Smooth muscle cell of the brain vasculature (primary cell): ENCODE data around the gene NLRP6.
"Not testable (repeated sequence)": the region's sequence is repeated elsewhere in the genome, so short reads cannot be mapped to it uniquely, and the experiment has no call there.

Experiments
- DNase-seq: peaks from one replicate; pipeline ENCODE4 v3.0.0-alpha.2; 2012; ENCODE audit warnings: low read depth, low spot score

NLRP6 gene

DNA sequence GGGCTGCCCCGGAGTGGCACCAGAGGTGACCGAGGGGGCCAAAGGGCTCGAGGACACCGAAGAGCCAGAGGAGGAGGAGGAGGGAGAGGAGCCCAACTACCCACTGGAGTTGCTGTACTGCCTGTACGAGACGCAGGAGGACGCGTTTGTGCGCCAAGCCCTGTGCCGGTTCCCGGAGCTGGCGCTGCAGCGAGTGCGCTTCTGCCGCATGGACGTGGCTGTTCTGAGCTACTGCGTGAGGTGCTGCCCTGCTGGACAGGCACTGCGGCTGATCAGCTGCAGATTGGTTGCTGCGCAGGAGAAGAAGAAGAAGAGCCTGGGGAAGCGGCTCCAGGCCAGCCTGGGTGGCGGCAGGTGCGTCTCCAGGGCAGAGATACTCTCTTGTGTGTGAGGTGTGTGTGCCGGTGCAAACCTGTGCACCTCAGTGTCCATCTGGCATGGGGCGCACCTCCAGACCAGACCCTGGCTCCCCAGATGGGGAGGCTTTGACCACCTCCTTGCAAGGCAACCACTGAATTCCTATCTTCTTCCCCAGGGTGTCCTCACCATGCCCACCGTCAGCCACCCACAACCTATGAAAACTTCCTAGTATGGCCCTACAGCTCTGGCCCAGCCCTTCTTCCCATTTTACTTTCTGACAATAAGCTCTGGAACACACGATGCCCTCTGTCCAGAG, 3.4 kb downstream of the NLRP6 start:
- DNase-seq, result no peak

GRCh38 chr11:282171-282570, 4.0 kb downstream of the NLRP6 start:
- DNase-seq, result no peak

DNA sequence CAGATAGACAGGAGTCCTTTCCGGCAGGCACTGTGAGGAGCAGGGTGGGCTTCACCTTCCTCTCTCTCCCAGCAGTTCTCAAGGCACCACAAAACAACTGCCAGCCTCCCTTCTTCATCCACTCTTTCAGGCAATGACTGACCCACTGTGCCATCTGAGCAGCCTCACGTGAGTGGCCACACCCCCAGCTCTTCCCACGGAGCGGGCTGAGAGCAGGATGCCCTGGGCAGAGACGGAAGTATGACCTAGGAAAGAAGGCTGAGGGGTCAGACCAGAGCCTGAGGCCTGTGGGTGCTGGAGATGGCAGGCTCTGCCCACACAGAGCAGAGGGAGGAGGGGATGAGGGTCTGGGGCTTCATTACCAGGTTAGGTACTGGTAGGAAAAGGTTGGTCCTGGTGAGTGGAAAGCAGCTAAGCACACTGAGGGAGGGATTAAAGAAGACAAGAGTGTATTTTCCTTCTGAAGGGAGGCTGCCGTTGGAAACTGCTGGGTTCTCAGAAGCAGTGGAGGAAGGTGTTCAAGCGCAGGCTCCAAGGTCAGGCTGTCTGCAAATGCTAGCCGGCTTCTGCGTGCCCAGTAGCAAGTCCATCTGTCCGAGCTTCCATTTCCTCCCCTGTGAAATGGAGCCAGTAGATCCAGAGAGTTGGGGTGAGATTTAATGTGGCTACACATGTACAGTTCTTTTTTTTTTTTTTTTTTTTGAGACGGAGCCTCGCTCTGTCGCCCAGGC, 4.6 kb downstream of the NLRP6 start:
- no peak for DNase-seq

DNA sequence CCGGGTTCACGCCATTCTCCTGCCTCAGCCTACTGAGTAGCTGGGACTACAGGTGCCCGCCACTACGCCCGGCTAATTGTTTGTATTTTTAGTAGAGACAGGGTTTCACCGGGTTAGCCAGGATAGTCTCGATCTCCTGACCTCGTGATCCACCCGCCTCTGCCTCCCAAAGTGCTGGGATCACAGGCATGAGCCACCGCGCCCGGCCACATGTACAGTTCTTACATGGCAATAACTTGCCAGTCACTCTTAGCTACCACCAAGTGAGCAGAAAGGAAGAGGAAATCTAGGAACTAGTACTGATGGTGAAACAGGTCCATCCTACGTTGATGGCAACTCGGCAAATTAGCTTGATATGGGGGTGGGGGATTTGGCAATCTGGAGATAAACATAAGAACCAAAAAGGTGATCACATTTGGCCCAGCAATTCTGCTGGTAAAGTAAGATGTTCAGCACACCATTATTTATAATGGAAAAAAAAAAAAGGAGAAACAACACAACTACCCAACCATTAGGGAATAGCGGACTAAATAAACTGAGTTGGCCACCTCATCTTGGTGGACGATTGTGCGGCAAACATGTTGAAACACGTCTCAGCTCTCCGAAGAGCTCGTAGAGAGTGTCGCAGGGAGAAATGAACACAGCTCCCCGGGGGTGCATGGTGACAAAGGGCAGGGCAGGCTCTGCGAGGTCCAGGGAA, 5.3 kb downstream of the NLRP6 start:
- no peak for DNase-seq

- DNase-seq, result no peak
Observed at GRCh38 chr11:284105-285020, 6.2 kb downstream of the NLRP6 start.

DNA sequence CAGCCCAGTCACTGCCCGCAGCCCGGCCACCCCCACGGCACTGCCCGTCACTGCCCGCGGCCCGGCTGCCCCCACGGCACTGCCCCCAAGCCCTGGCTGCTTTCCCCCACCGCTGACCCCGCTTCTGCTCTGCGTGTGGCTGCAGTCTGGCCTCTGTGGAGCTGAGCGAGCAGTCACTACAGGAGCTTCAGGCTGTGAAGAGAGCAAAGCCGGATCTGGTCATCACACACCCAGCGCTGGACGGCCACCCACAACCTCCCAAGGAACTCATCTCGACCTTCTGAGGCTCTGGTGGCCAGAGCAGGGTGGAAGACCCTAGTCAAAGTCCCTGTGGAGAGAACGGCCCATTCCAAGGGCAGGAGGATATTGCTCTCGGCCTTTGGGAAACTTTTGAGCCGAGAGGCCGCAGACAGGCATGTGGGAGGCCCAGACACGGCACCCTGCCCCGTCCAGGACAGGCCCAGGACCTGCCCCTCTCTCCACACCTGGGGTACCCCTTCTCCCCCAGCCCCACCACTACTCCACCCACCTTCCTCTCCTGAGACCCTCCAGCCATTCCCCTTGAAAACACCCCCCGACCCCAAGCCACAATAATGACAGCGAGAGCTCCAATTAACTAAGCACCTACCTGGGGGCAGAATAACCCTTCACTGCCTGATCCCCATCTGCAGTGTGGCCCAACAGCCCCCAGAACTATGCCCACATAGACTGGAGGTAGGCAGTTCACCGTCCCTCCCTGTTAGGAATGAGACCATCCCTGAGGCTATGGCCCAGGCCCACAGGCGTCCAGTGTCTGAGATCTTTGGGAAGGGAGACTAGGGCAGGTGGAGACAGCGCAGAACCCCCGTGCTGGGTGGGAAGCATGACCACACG, 7.0 kb downstream of the NLRP6 start:
- DNase-seq, result no peak

- no peak for DNase-seq
Observed at GRCh38 chr11:285894-286220, 7.7 kb downstream of the NLRP6 start.

GRCh38 chr11:286977-287820, 9.0 kb downstream of the NLRP6 start:
- not testable (repeated sequence) for DNase-seq

DNA sequence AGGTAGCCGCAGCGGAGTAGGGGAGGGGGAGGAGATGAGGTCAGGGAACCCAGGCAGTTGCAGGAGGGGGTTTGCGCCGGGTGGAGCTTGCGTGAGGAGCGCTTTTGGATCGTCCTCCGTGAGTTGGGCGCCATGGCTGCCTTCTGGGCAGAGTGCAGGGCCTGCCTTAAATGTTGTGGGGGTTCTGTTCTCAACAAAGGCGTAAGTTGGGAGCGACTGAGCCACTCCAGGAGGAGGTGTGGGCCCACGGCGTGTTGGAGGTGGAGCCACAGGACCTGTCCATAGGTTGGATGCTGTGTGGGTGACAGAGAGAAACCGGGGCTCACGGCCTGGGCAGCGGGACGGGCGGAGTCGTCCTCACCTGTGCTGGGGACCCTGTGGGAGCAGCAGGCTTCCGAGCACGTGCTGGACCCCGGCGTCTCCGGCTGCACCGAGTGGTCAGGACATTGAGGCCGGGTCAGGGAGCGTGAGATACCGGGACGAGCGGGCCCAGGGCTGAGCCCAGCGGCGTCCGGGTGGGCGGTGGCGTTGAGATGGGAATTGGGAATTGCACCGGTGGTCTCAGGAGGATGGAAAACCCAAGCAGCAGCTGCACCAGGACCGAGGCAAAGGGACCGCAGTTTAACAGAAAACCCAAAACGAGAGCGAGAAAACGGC, 9.7 kb downstream of the NLRP6 start:
- DNase-seq, result no peak

GRCh38 chr11:288478-289397, 10.5 kb downstream of the NLRP6 start, which contains the start of gene PGGHG:
PGGHG (plus strand) TSS chr11:289126; CDS start chr11:289817, 691 bp downstream.
- no peak for DNase-seq

GRCh38 chr11:289398-289711, 11.1 kb downstream of the NLRP6 start:
- DNase-seq, result no peak

DNA sequence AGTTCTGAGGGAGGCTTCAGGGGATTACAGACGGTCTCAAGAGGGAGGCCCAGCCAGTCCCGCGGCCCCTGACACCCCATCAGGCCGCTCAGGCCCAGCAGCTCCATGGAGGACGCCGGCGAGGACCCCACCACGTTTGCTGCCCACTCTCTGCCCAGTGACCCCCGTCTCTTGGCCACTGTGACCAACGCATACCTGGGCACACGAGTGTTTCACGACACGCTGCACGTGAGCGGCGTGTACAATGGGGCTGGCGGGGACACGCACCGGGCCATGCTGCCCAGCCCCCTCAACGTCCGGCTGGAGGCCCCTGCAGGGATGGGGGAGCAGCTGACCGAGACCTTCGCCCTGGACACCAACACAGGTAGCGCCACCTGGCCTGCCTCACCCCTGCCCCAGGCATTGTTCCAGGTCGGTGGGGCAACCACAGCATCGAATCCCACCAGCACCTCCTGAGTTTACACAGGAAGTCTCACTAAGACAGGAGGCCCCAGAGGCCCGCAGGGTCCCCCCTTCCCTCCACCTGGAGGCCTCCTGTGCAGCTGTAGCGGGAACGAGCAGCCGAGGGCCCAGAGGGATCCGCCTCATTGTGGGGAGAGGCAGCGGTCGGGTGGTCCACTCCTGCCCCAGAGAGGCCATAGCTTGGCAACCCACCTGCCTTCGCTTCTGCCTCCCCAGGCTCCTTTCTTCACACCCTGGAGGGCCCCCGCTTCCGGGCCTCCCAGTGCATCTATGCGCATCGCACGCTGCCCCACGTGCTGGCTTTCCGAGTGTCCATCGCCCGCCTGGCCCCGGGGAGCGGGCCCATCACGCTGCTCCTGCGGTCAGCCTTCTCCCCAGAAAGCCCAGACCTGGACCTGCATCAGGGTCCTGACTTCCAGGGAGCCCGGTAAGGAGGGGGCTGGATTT, 11.8 kb downstream of the NLRP6 start:
- no peak for DNase-seq

- no peak for DNase-seq
Observed at GRCh38 chr11:290621-291231, 12.5 kb downstream of the NLRP6 start.

DNA sequence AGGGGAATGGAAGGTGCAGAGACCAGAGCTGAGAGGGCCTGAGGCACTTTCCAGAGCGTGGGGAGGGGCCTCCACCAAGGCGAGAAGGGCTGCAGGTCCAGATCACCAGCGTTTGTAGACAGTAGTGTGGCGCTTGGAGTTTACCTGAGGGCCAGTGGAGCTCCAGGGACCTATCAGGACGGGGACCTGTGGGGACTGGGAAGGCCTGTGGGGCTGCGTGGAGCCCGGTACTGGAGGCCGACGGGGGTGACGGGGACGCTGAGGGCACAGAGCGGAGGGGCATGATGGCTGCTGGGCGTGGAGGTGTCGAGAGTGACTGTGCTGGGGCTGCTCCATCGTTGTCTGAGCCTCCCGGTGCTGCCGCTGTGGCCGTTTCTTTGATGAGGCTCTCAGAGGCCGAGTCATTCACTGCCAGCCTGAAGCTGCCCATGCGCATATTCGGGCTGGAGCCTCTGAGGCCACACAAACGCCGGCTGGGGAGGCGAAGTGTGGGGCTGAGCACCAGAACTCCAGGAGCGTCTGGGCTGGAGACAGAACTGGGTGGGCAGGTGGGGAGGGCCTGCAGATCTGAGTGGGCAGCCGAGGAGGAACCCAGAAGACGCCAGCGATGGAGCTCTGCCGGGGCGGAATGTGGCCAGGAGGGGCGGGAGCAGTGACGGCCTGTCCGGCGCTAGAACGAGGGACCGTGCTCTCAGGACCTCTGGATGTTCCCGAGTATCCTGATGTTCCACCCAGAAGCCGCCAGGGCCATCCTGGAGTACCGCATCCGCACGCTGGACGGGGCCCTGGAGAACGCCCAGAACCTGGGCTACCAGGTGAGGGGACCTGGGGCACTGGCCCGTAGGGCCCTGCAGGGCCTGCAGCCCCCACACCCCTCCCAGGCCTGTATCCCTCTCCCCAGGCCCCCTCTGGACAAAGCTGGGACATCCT, 13.3 kb downstream of the NLRP6 start:
- DNase-seq, result no peak

GRCh38 chr11:292211-293121, 14.3 kb downstream of the NLRP6 start:
- DNase-seq, result no peak
